GM18507 (cell line): ENCODE measurements around the gene NQO2.
A peak's percentile ranks its signal among the peaks of the same experiment; 100 is the strongest.
"Not testable (repeated sequence)": the region's sequence is repeated elsewhere in the genome, so short reads cannot be mapped to it uniquely, and the experiment has no call there.

Experiments used
- DNase-seq: peaks from one replicate; pipeline ENCODE4 v3.0.0; 2011; ENCODE audit warnings: low read depth; ENCODE audit not compliant: insufficient read length; ENCODE audit errors: extremely low spot score
- FAIRE-seq: peaks from 2 replicates; lab custom pipeline; 2011; peaks lifted over from hg19 to GRCh38; lab: Jason Lieb, UNC

The NQO2 gene

GRCh38 chr6:2986722-2987221, 12.9 kb upstream of the NQO2 start:
- FAIRE-seq (no peak), DNase-seq (no peak)

DNA sequence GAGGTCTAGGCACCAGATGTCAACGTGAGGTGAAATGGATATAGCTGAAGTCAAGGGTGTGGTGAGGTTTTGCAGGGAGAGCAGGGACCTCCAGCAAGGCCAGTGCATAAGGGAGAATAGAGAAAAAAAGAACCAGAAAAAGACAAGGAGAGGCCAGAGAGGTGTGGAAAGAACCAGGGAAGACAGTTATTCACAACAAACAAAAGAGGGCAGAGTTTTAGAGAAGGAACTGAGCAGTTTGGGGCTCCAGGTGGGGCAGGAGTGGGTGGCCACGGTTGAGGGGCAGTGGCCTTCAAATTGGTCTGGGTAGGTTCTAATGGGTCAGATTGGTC, 11.6 kb upstream of the NQO2 start:
- FAIRE-seq (no peak), DNase-seq (no peak)

- peak; percentile 55 for DNase-seq
- peak; percentile 64 for FAIRE-seq
Observed at GRCh38 chr6:2988426-2989331, 11.0 kb upstream of the NQO2 start.

GRCh38 chr6:2989332-2990247, 10.1 kb upstream of the NQO2 start:
- DNase-seq, result no peak
- peak; percentile 87 for FAIRE-seq

GRCh38 chr6:2990248-2990931, 9.3 kb upstream of the NQO2 start:
- DNase-seq (no peak), FAIRE-seq (no peak)

GRCh38 chr6:2990932-2991506, 8.7 kb upstream of the NQO2 start:
- DNase-seq (no peak), FAIRE-seq (no peak)

DNA sequence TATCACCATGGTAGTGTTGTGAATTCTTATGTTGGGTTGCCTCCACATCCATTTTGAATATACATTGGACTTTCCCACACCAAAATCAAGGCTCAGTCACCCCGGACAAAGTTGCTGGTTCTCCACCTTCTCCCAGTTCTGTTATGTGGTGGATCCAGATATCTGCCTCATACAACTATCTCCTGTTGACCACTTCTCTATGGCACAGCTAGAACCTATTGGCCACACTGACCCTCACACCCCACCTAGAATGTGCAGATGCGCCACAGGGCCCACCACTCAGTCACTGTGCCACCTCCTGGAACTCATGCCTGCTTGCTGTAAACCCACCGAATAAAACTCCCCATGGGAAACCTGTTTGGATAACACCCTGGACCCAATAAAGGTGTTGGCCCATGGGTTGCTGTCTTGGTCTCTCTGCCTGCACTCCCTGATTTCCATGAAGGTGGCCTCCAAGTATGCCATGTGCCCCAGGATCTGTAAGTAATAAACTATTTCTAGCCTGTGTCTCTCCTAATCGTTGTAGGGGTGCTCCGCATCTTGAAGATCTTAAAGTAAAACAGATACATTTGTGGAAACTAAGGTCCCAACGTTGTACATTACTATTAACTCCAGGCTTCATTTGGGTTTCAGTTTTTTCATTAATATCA, 7.2 kb upstream of the NQO2 start:
- FAIRE-seq, result no peak
- DNase-seq, result no peak

DNA sequence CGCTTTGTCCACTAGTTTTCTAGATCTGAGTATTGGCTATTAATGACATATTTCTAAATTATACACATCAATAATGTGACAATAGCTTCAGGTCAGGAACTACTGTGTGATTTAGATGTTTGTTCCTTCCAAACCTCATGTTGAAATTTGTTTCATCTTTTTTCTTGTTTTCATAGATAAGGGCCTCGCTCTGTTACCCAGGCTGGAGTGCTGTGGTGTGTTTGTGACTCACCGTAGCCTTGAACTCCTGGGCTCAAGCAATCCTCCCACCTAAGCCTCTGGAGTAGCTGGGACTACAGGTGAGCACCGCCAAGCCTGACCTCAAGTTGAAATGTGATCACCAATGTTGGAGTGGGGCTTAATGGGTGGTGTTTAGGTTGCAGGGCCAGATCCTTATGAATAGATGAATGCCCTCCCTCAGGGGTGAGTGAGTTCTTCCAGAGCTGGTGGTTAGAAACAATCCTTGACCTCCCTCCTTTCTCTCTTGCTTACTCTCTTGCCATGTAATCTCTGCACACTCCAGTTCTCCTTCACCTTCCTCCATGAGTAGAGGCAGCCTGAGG, 5.9 kb upstream of the NQO2 start:
- DNase-seq (no peak), FAIRE-seq (no peak)

DNA sequence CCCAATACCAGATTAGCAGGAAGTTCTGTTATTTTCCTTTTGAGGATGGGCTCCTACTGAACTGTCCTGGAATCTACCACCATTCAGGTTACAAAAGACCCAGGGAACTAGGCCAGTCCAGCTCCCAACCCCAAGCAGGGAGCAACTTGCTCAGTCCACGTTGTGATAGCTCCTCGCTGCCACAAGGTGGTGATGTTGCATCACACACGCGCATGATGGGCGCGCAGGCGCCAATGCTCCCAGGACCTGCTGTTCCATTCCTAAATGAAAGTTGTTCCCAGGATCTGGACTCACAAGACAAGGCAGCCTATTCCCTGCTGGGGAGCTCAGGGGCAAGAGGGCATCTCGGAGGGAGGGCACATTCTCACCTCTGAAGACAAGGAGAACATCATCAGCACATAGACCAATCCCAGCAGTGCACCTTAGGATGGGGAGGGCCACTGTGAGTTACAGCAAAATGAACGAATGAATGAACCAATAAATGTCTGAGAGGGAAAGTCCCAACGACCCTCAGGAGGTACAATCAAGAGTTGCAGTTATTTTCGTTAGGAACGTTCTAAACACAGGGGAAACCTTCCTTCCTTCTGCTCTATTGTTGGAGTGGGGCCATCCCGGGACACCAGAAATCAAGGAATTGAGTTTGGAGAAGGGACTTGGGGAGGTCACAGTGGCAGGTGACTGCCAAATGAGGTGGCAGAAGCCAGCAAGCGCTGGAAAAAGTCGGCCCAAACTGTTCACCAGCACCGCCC, 1.3 kb upstream of the NQO2 start:
- DNase-seq, result not testable (repeated sequence)
- peak; percentile 100 for FAIRE-seq

- no peak for DNase-seq
Observed at GRCh38 chr6:2998998-2999617, 586 bp upstream of the NQO2 start.

GRCh38 chr6:3001146-3001772, 1.6 kb downstream of the NQO2 start:
- FAIRE-seq, result no peak
- no peak for DNase-seq

More at GRCh38 chr6:2998998-2999617, 586 bp upstream of the NQO2 start:
- FAIRE-seq, result no peak

DNA sequence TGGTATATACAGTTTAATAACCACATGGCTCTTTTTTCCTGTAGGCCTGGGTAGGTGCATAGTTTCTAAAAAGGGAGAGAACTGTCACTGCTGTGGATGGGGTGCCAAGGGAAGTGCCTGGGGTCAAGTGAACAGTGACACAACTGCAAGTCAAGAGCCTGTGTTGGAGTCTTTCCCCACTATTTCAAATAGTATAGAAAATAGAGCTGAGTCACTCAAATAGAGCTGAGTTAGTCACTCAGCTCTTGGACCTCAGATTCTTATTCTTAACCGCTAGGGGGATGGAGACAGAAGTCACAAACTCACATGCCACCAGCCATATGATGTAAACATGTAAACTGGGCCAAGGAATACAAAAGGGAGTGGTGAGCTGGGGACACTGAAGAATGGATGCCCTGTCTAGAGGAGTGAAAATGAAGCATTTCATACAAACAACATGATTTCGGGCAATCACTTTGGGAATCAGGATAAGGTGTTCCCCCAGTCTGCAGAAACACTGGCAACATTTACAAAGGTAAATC, 2.1 kb downstream of the NQO2 start:
- peak; percentile 71 for FAIRE-seq
- DNase-seq, result no peak

DNA sequence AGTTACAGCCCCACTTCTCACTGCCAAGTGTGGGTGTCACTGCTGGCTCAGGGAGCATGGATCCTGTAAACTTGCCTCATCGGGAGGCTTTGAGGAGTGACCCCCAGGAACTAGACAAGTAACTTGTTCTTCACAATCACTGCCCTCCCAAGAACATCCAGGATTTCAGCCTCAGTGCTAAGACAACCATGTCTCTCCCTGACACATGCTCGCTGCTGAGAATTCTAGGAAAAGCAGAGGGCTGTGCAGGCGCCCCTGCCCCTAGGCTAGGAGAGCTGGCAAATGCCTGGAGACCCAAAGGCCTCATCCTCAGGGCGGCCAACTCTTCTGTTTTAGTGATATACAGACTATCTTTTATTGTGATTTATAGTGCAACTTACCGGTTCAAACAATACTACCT, 3.5 kb downstream of the NQO2 start:
- not testable (repeated sequence) for FAIRE-seq, DNase-seq

GRCh38 chr6:3005077-3005476, 5.4 kb downstream of the NQO2 start:
- FAIRE-seq (no peak), DNase-seq (no peak)

DNA sequence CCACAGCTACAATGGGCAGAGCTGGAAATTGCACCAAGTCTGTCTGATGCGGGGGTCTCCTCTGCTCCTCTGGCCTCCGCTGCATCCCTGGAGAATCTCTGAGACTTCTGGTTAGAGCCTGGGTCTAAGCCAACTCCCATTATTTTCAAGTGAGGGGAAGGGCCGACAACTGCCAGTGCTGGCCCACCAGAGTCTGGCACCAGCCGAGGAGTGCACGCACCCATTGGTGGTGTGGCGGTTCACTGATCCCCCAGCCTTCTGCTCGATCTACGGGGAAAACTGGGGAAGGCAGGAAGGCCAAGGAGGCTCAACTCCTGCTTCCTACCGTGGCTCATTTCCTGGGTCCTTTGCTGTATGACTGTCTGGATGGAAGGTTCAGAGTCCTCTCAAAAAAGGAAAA, 6.2 kb downstream of the NQO2 start:
- FAIRE-seq (no peak), DNase-seq (no peak)

GRCh38 chr6:3006476-3006875, 6.8 kb downstream of the NQO2 start:
- DNase-seq (no peak), FAIRE-seq (no peak)

GRCh38 chr6:3007571-3007970, 7.9 kb downstream of the NQO2 start:
- FAIRE-seq, result no peak
- no peak for DNase-seq
